HFFc6 (cell line): Measurements from ENCODE around the gene SLC6A7. TPM values are rescaled to one million over a fixed set of nuclear protein-coding genes. Genes with fewer than 3 reads are reported as not detected.
A peak's percentile ranks its signal among the peaks of the same experiment; 100 is the strongest.

Experiments
- DNase-seq: peaks from one replicate; pipeline ENCODE4 v3.0.0-alpha.2; 2018
- H3K27ac Mint-ChIP-seq: 2 replicates; pipeline ENCODE4 v1.8.0; 2020; ENCODE audit warnings: mild to moderate bottlenecking, mixed read lengths
- H3K27me3 Mint-ChIP-seq: 2 replicates; pipeline ENCODE4 v1.8.0; 2021; ENCODE audit warnings: mild to moderate bottlenecking, moderate library complexity, mixed read lengths; ENCODE audit not compliant: insufficient read depth
- H3K36me3 Mint-ChIP-seq: 2 replicates; pipeline ENCODE4 v1.8.0; 2021; ENCODE audit warnings: low read depth, mixed read lengths
- H3K4me1 Mint-ChIP-seq: 2 replicates; pipeline ENCODE4 v1.8.0; 2020; ENCODE audit warnings: low read depth, mixed read lengths
- H3K4me3 Mint-ChIP-seq: 2 replicates; pipeline ENCODE4 v1.8.0; 2020; ENCODE audit warnings: mild to moderate bottlenecking, moderate library complexity, mixed read lengths
- H3K9me3 Mint-ChIP-seq: 2 replicates; pipeline ENCODE4 v1.8.0; 2020; ENCODE audit warnings: mild to moderate bottlenecking, mixed read lengths
- total RNA-seq, 6 experiments: library from RNA; stranded (reverse); fragmentation: NEBNext Ultra II Directional; extraction: Animal tissue kit (Norgen Biotek cat#: 25700); gene quantifications; 2 replicates in 1 of 6; 3 replicates in 5 of 6; pipeline ENCODE4 v1.2.3, GENCODE V29; 2021
- TF ChIP-seq, protein P1 (sequence below): fragments of 200-600 bp; sonication (generic); IDR thresholded peaks from 2 replicates; pipeline ENCODE4 v1.5.0; 2021; ENCODE audit warnings: antibody characterized with exemption, mild to moderate bottlenecking

The SLC6A7 gene
- total RNA-seq, 6 experiments from 2014 or later = not detected

GRCh38 chr5:150222906-150223305 is 33.0 kb downstream of the SLC6A7 start:
- H3K4me1 Mint-ChIP-seq = peaks cover 24% of the 10 kb centered on the region
- TF ChIP-seq, protein P1, sequence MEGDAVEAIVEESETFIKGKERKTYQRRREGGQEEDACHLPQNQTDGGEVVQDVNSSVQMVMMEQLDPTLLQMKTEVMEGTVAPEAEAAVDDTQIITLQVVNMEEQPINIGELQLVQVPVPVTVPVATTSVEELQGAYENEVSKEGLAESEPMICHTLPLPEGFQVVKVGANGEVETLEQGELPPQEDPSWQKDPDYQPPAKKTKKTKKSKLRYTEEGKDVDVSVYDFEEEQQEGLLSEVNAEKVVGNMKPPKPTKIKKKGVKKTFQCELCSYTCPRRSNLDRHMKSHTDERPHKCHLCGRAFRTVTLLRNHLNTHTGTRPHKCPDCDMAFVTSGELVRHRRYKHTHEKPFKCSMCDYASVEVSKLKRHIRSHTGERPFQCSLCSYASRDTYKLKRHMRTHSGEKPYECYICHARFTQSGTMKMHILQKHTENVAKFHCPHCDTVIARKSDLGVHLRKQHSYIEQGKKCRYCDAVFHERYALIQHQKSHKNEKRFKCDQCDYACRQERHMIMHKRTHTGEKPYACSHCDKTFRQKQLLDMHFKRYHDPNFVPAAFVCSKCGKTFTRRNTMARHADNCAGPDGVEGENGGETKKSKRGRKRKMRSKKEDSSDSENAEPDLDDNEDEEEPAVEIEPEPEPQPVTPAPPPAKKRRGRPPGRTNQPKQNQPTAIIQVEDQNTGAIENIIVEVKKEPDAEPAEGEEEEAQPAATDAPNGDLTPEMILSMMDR = no peak
- no peak overlapping the region for H3K27ac Mint-ChIP-seq
- no peak for DNase-seq
- H3K27me3 Mint-ChIP-seq = no peaks in the 10 kb centered on the region; the same call in 1 of the 2 replicates
- no peaks in the 10 kb centered on the region for H3K9me3 Mint-ChIP-seq
- no peaks in the 10 kb centered on the region for H3K36me3 Mint-ChIP-seq
- no peak overlapping the region for H3K4me3 Mint-ChIP-seq

DNA sequence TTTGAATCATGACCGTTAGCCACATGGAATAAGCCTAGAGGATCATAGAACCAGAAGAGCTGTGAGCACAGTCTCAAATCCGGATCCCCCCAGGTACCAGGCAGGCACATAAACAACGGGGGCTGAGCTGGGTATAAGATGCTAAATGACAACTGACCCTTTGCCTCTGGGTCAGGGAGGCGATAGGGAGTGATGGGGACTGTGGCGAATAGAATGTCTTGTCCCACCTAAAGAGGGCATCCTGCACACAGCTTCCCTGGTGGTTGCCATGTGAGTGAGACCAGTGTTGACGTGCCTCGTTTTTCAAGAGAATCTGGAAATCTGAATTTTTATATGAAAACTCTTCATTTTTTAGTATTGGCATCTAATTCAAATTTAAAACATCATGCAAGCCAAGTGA is 33.6 kb downstream of the SLC6A7 start:
- Mint-ChIP-seq H3K4me1 (peaks cover 22% of the 10 kb centered on the region), H3K4me3 (no peak overlapping the region), H3K27me3 (no peaks in the 10 kb centered on the region; the same call in 1 of the 2 replicates), H3K27ac (no peak overlapping the region), H3K36me3 (no peaks in the 10 kb centered on the region), H3K9me3 (no peaks in the 10 kb centered on the region)
- TF ChIP-seq, protein P1 = no peak
- no peak for DNase-seq

DNA sequence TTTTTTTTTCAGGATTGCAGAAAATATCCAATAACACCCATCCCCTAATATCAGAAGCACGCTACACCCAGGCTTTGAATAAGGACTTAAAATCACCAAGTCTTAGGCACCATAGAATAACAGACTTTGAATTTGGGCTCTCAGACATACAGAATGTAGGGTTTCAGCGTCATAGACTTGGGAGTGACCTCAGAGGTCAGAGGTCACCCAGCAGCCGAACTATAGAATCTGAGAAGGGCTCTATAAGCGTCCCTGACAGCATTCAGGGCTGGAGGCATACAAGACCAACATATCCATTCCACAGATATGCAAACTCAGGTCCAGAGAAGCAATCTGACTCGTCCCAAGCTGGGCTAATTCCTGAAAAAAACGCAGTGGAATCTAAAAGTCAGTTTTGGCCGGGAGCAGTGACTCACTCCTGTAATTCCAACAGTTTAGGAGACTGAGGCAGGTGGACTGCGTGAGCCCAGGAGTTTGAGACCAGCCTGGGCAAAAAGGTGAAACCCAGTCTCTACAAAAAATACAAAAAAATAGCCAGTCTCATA is 34.7 kb downstream of the SLC6A7 start:
- Mint-ChIP-seq H3K9me3 (no peaks in the 10 kb centered on the region), H3K4me1 (peaks cover 22% of the 10 kb centered on the region), H3K27me3 (no peaks in the 10 kb centered on the region; the same call in 1 of the 2 replicates), H3K36me3 (no peaks in the 10 kb centered on the region), H3K27ac (no peak overlapping the region), H3K4me3 (no peak overlapping the region)
- peak; percentile 32 for DNase-seq
- TF ChIP-seq, protein P1 = no peak

GRCh38 chr5:150227036-150227435 is 37.2 kb downstream of the SLC6A7 start:
- DNase-seq = no peak

DNA sequence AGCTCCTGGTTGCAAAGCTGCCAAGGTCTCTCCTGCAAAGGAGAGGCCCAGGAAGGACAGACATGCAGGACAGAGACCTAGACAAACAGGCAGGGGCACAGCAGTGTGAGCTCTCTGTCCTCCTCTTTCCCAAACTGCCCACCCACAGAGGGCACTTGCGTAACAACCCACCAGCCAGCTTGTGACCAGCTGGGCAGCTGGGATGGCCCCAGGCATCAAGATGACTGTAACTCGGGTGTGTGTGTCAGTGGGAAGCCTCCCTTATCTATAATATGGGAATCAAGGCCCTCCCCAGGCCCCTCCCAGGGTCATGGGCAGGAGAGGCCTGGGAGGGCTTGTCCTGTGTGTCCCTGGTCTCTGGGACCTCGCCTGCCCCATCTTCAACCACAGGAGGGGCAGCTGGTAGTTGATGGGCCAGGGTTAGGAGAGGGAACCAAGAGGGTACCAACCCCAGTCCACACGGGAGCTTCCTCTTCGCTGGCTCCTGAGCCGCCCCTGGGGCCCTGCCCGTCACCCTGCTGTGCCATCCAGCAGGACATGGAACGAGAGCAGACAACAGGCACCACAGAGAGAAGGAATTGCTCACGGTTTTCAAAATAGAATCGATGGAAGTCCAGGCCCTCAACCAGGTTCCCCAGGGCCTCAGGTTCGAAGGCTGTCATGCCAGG is 37.9 kb downstream of the SLC6A7 start:
- no peak overlapping the region for H3K27ac Mint-ChIP-seq
- DNase-seq = peak; percentile 37
- H3K9me3 Mint-ChIP-seq = no peaks in the 10 kb centered on the region
- no peak overlapping the region for H3K4me3 Mint-ChIP-seq
- TF ChIP-seq, protein P1 = no peak
- no peaks in the 10 kb centered on the region; the same call in none of the 2 replicates for H3K27me3 Mint-ChIP-seq
- no peaks in the 10 kb centered on the region for H3K36me3 Mint-ChIP-seq
- peaks cover 22% of the 10 kb centered on the region for H3K4me1 Mint-ChIP-seq

More at GRCh38 chr5:150227036-150227435, 37.2 kb downstream of the SLC6A7 start:
- no peaks in the 10 kb centered on the region; the same call in 1 of the 2 replicates for H3K27me3 Mint-ChIP-seq
- TF ChIP-seq, protein P1 = no peak
- H3K27ac Mint-ChIP-seq = no peak overlapping the region
- H3K9me3 Mint-ChIP-seq = no peaks in the 10 kb centered on the region
- no peak overlapping the region for H3K4me3 Mint-ChIP-seq
- peaks cover 22% of the 10 kb centered on the region for H3K4me1 Mint-ChIP-seq
- H3K36me3 Mint-ChIP-seq = no peaks in the 10 kb centered on the region
